Fibroblast of lung (primary cell): ENCODE measurements around the gene RCOR3. TPM values are rescaled to one million over a fixed set of nuclear protein-coding genes. Genes with fewer than 3 reads are reported as not detected.
"Not testable (repeated sequence)": the region's sequence is repeated elsewhere in the genome, so short reads cannot be mapped to it uniquely, and the experiment has no call there.

Source experiments
- DNase-seq, 2 donors: peaks; one replicate each; pipeline versions ENCODE4 v3.0.0 to v3.0.0-alpha.2; 2010; ENCODE audit warnings: low read depth in 2 of 2
- H2AFZ ChIP-seq: 2 replicates; pipeline ENCODE4 v1.5.1; 2012; ENCODE audit warnings: low read length, control low read depth, inconsistent platforms
- H3K27ac ChIP-seq: 2 replicates; pipeline ENCODE4 v1.5.1; 2011; ENCODE audit warnings: low read length, control low read depth; ENCODE audit not compliant: insufficient read depth
- H3K27me3 ChIP-seq: 2 replicates; pipeline ENCODE4 v1.5.1; 2011; ENCODE audit warnings: mild to moderate bottlenecking, low read length; ENCODE audit not compliant: control insufficient read depth, insufficient read depth
- H3K36me3 ChIP-seq: 2 replicates; pipeline ENCODE4 v1.5.1; 2011; ENCODE audit warnings: low read length; ENCODE audit not compliant: control insufficient read depth, insufficient read depth
- H3K4me1 ChIP-seq: 2 replicates; pipeline ENCODE4 v1.5.1; 2011; ENCODE audit warnings: low read length; ENCODE audit not compliant: control insufficient read depth, insufficient read depth; ENCODE audit errors: extremely low read depth
- H3K4me2 ChIP-seq: 2 replicates; pipeline ENCODE4 v1.5.1; 2011; ENCODE audit warnings: low read length, control low read depth; ENCODE audit not compliant: insufficient read depth; ENCODE audit errors: extremely low read depth
- H3K4me3 ChIP-seq, 4 experiments: fragments of 200-600 bp in 1 of 4; sonication (generic) in 1 of 4; replicated peaks in 1 of 4; 2 replicates each; pipeline ENCODE4 v1.5.1; 2011 to 2016; ENCODE audit warnings: low read length in 4 of 4, low read depth in 3 of 4, mild to moderate bottlenecking in 3 of 4, control low read depth in 2 of 4, inconsistent platforms in 1 of 4, mixed read lengths in 1 of 4; ENCODE audit not compliant: insufficient read depth in 1 of 4; ENCODE audit errors: control extremely low read depth in 1 of 4
- H3K79me2 ChIP-seq: 2 replicates; pipeline ENCODE4 v1.5.1; 2012; ENCODE audit warnings: mild to moderate bottlenecking, low read length, inconsistent platforms; ENCODE audit not compliant: control insufficient read depth, insufficient read depth
- H3K9ac ChIP-seq: 2 replicates; pipeline ENCODE4 v1.5.1; 2011; ENCODE audit warnings: mild to moderate bottlenecking, low read length, control low read depth; ENCODE audit not compliant: insufficient read depth
- H3K9me3 ChIP-seq: 2 replicates; pipeline ENCODE4 v1.5.1; 2012; ENCODE audit warnings: low read depth, low read length; ENCODE audit not compliant: control insufficient read depth, insufficient read depth
- H4K20me1 ChIP-seq: 2 replicates; pipeline ENCODE4 v1.5.1; 2011; ENCODE audit warnings: low read length; ENCODE audit not compliant: control insufficient read depth, insufficient read depth; ENCODE audit errors: extremely low read depth
- EZH2 ChIP-seq: IDR thresholded peaks from 2 replicates; pipeline ENCODE4 v1.5.1; 2012; ENCODE audit warnings: low read length, control low read depth, mild to moderate bottlenecking; ENCODE audit errors: missing control alignments
- polyA plus RNA-seq, 2 donors: library from polyadenylated mRNA; depleted of rRNA in 1 of 2; stranded (reverse) in 1 of 2; unstranded in 1 of 2; fragments of >200 nt; gene quantifications; 2 replicates each; pipeline ENCODE4 v1.2.1, GENCODE V29; 2011 to 2012; ENCODE audit warnings: missing spikeins in 1 of 2
- total RNA-seq: library from RNA; depleted of rRNA; stranded (reverse); fragments of >200 nt; gene quantifications from 2 replicates; pipeline ENCODE4 v1.2.1, GENCODE V29; 2014
- TF ChIP-seq, protein P1 (sequence below), 2 donors: IDR thresholded peaks in 1 of 2; conservative IDR thresholded peaks in 1 of 2; 1 replicate in 1 of 2; 2 replicates in 1 of 2; pipeline ENCODE4 v1.5.1; 2011 to 2012; ENCODE audit warnings: low read length in 2 of 2, control low read depth in 1 of 2, inconsistent platforms in 1 of 2, low read depth in 1 of 2, mild to moderate bottlenecking in 1 of 2

RCOR3 gene
- total and polyA plus RNA-seq, 2 donors (not counting 1 experiment from before 2014, with no cell fraction given) = 24.9 to 38.1 TPM

DNA sequence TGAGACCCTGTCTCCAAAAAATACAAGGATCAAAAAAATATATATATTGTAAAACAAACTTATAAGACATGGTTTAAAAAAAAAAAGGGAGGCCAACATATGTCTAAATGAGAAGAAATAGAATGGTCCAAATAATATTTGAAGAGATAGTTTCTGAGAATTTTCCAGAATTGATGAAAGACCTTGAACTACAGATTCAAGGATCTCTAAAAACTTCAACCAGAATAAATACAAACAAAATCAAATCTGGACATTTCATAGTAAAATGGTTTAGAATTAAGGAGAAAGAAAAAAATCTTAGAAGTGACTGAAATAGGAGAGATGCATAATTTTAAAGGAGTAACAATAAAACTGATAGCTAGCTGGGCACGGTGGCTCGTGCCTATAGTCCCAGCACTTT is 45.5 kb upstream of the RCOR3 start:
- TF ChIP-seq, protein P1, sequence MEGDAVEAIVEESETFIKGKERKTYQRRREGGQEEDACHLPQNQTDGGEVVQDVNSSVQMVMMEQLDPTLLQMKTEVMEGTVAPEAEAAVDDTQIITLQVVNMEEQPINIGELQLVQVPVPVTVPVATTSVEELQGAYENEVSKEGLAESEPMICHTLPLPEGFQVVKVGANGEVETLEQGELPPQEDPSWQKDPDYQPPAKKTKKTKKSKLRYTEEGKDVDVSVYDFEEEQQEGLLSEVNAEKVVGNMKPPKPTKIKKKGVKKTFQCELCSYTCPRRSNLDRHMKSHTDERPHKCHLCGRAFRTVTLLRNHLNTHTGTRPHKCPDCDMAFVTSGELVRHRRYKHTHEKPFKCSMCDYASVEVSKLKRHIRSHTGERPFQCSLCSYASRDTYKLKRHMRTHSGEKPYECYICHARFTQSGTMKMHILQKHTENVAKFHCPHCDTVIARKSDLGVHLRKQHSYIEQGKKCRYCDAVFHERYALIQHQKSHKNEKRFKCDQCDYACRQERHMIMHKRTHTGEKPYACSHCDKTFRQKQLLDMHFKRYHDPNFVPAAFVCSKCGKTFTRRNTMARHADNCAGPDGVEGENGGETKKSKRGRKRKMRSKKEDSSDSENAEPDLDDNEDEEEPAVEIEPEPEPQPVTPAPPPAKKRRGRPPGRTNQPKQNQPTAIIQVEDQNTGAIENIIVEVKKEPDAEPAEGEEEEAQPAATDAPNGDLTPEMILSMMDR (conservative IDR thresholded peaks at IDR 0.05 in 1 of 2, IDR thresholded peaks at IDR 0.05 in 1 of 2; ENCODE audit: low read depth in 1 of 2, low read length in 2 of 2) = no peak
- no peak for TF ChIP-seq EZH2
- Histone ChIP-seq H3K4me1 (no peaks in the 10 kb centered on the region), H2AFZ (no peak overlapping the region), H3K27ac (no peak overlapping the region), H3K36me3 (no peaks in the 10 kb centered on the region), H3K4me3 (no peak overlapping the region), H3K27me3 (no peaks in the 10 kb centered on the region), H3K9me3 (no peaks in the 10 kb centered on the region), H3K79me2 (no peaks in the 10 kb centered on the region), H3K9ac (no peak overlapping the region), H3K4me2 (no peak overlapping the region), H4K20me1 (no peaks in the 10 kb centered on the region)
- DNase-seq = no peak

DNA sequence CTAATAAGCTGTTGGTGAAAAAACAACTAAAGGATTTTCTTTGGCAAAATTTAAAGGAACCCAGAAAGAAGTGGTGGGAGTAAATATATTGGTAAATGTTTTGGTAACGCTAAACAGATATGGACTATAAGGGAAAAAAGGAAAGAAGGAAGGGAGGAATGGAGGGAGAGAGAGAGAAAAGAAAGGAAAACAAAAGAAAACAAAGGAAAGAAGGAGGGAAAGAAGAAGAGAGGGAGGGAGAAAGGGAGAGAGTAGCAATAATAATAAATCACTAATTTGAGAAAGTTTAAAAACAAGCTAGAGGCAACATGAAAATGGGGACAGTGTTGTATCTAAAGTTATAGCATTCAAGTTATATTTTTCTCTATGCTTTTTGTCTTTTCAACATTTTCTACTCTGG is 43.6 kb upstream of the RCOR3 start:
- no peak overlapping the region for H3K9ac ChIP-seq
- H3K27ac ChIP-seq = no peak overlapping the region
- H3K4me3 ChIP-seq = no peak overlapping the region
- no peak for TF ChIP-seq EZH2
- TF ChIP-seq, protein P1 (conservative IDR thresholded peaks at IDR 0.05 in 1 of 2, IDR thresholded peaks at IDR 0.05 in 1 of 2; ENCODE audit: low read depth in 1 of 2, low read length in 2 of 2) = no peak
- H3K27me3 ChIP-seq = no peaks in the 10 kb centered on the region
- no peaks in the 10 kb centered on the region for H3K4me1 ChIP-seq
- no peak overlapping the region for H3K4me2 ChIP-seq
- no peaks in the 10 kb centered on the region for H4K20me1 ChIP-seq
- no peaks in the 10 kb centered on the region for H3K9me3 ChIP-seq
- no peak overlapping the region for H2AFZ ChIP-seq
- no peaks in the 10 kb centered on the region for H3K79me2 ChIP-seq
- DNase-seq = no peak
- no peaks in the 10 kb centered on the region for H3K36me3 ChIP-seq

DNA sequence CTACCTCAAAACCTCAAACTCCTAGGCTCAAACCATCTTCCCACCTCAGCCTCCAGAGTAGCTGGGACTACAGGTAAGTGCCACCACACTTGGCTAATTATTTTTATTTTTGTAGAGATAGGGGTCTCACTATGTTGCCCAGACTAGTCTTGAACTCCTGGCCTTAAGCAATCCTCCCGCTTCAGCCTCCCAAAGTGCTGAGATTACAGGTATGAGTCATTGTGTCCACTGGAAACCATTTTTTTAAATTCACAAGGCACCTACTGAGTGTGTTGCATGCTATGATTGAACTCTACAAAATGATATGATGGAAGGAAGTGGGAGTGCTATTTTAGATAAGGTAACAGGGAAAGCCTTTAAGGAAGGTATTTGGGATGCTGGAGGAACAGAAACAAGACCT is 41.8 kb upstream of the RCOR3 start:
- no peak for DNase-seq
- no peak overlapping the region for H3K9ac ChIP-seq
- TF ChIP-seq, protein P1 (conservative IDR thresholded peaks at IDR 0.05 in 1 of 2, IDR thresholded peaks at IDR 0.05 in 1 of 2; ENCODE audit: low read depth in 1 of 2, low read length in 2 of 2) = no peak
- TF ChIP-seq EZH2 = no peak
- H3K4me2 ChIP-seq = no peak overlapping the region
- no peak overlapping the region for H3K27ac ChIP-seq
- H3K27me3 ChIP-seq = no peaks in the 10 kb centered on the region
- H3K9me3 ChIP-seq = no peaks in the 10 kb centered on the region
- H3K36me3 ChIP-seq = no peaks in the 10 kb centered on the region
- H4K20me1 ChIP-seq = no peaks in the 10 kb centered on the region
- H3K79me2 ChIP-seq = no peaks in the 10 kb centered on the region
- H2AFZ ChIP-seq = no peak overlapping the region
- no peaks in the 10 kb centered on the region for H3K4me1 ChIP-seq
- no peak overlapping the region for H3K4me3 ChIP-seq

DNA sequence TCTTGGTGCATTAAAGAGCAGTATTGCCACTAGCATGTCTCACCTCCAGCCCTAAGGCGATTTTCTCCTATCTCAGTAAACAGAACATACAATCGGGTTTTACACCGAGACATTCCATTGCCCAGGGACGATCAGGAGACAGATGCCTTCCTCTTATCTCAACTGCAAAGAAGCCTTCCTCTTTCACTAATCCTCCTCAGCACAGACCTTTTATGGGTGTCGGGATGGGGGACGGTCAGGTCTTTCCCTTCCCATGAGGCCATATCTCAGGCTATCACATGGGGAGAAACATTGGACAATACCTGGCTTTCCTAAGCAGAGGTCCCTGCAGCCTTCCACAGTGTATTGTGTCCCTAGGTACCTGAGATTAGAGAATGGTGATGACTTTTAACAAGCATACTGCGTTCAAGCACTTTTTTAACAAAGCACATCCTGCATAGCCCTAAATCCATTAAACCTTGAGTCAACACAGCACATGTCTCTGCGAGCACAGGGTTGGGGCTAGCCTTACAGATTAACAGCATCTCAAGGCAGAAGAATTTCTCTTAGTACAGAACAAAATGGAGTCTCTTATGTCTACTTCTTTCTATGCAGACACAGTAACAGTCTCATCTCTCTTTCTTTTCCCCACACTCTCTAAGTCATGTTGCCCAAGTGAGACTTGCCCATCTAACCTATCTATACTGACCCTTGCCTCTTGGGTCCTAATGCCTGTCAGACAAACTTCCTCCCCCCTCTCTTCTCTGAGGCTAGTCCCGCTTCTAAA is 36.5 kb upstream of the RCOR3 start:
- DNase-seq, H3K4me2 ChIP-seq, H3K9me3 ChIP-seq, H3K79me2 ChIP-seq, H3K4me1 ChIP-seq, H3K27ac ChIP-seq, H3K9ac ChIP-seq, H3K27me3 ChIP-seq, H4K20me1 ChIP-seq, H2AFZ ChIP-seq, H3K4me3 ChIP-seq, H3K36me3 ChIP-seq: not testable (repeated sequence)
